HT-29 (cell line): ENCODE measurements around the gene CXorf65. TPM values are rescaled to one million over a fixed set of nuclear protein-coding genes. Genes with fewer than 3 reads are reported as not detected.

Source experiments
- DNase-seq: peaks from one replicate; pipeline ENCODE4 v3.0.0-alpha.2; 2015; ENCODE audit warnings: low spot score
- total RNA-seq: library from RNA; depleted of rRNA; stranded (reverse); fragments of >200 nt; shearing (Covaris generic); gene quantifications from 2 replicates; pipeline ENCODE4 v1.2.3, GENCODE V29; 2014; rRNA removed

The CXorf65 gene
- total RNA-seq = not detected in 2 replicates

DNA sequence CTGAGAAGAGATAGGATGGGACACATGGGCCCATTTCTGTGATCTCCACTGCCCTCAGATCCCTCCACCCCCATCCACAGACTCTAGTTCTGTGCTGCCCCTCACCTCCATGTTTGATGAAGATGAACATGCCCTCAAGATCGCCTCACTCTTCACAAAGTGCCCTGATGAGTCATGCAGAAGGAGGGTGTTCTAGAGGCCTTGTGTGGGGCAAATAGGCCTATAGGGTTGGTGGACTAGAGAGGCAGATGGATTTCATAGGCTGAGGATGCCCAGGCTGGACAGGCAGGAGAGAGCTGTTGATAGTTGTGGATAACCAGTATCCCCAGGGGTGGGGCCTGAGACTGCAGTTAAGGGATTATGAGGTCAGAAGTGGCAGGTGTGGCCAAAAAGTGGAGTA lies at the start of gene CXorf65:
TSS of gene CXorf65 (minus strand) at position 314 of the 400 bp plus-strand sequence. CDS start at position 130, 184 bp downstream.
- DNase-seq = no peak

DNA sequence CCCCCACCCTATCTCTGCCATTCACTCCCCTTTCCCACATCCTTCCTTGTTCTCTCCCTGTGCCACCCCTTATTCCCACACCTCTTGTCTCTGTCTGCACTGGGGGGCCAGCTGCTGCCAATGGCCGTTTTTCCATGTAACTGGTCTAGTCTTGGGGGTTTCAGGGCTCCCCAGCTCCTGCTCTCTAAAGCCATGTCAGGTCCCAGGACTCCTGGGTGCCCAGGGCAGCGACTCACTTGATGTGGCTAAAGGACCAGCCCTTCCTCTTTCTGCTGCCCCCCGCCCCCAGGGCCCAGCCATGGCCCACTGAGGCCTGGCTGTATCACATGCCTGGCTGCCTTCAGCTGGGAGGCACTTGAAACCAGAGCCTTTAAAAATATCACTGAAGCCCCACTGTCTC lies 48.1 kb upstream of the CXorf65 start:
- no peak for DNase-seq

DNA sequence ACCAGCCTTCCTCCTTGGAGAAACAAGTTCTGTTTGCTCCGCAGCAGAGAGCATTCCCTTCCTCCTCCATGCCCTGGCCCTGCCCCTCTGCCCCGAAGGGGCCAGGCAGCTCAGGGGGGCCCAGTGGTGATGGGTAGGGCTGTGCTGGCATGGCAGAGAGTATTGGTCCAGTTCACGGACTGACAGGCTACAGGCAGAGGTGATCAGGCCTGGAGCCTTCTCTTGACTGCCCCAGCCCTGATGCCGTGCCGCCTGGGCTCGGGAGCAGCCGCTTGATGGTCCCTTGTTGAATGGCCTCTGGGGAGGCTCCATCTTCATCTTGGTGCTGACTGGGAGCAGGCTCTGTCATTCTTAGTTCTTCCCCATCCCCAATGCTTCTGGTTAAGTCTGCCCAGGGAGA lies 47.7 kb upstream of the CXorf65 start:
- DNase-seq = no peak

DNA sequence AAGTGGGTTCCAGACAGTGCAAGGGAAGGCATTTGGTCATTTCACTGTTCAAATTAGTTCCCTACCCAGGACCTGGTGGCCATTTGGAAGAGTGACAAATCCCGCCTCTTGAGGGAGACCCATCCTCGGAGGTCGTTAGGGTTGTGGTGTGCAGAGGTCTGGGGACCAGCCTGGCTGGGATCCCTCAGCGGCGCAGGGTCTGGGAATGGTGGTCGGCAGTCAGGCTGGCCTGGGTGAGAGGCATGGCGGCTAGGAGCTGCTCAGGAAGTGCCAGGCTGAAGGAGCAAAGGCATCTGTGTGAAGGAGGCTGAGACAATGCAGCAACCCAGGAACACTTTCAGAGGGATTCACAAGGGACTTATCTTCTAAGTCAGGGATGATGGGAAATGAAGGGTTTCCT lies 44.8 kb upstream of the CXorf65 start:
- DNase-seq = no peak

DNA sequence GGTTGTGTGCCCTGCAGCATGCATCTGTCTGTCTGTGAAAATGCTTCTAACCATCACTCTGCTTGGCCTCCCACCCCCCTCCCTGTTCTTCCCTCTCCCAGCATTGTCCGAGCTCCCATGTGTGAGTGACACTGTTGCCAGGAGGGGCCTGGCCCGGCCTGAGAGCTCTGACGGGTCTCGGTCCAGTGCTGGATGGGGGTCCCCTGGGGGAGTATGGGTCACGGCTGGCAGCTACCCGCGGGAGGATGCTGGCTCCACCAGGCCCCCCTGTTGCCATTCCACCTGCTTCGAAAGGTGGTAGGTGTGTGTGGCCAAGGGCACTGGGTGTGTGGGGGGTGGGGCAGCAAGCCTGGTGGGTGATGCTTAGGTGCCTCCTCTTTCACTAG lies 41.7 kb upstream of the CXorf65 start:
- no peak for DNase-seq

DNA sequence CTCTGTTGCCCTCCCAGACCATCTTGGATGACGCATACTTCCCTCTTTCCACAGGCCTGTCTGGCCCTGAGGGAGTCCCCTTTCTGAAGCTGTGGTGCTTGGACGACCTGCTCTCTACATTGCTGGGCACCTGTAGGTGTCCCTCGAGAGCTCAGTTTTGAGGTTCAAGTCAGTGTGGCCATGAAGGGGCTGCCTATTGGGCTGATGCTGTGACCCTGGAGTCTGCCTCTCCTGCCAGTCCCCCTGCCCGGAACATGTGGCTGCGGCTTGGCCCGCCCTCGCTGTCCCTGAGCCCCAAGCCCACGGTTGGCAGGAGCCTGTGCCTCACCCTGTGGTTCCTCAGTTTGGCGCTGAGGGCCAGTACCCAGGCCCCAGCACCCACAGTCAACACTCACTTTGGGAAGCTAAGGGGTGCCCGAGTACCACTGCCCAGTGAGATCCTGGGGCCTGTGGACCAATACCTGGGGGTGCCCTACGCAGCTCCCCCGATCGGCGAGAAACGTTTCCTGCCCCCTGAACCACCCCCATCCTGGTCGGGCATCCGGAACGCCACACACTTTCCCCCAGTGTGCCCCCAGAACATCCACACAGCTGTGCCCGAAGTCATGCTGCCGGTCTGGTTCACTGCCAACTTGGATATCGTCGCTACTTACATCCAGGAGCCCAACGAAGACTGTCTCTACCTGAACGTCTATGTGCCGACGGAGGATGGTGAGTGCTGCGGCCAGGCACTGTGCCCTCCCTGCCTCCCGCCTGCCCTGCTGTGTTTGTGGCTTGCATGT lies 41.1 kb upstream of the CXorf65 start:
- DNase-seq = no peak

DNA sequence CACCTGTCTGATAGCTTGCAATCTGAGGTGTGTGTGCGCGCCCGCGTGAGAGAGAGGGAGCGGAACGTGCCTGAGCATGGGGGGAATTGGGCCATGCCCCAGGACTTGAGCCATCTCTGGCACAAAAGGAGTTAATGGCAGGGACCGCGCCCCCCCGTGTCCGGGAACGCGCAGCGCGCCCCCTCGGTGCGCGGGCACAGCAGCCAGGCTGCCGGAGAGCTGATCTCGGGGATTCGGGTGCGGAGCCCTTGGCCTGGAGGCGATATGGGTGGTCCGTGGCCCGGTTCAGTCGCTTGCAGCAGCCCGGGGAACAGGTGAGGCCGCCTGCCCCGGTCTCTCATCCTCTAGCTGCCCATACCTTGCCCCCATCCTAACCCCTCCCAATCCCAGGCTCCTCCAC lies 38.1 kb upstream of the CXorf65 start, which contains the start of gene NLGN3:
TSS of gene NLGN3 (plus strand) at position 191 of the 400 bp plus-strand sequence. CDS start 2,909 bp downstream, outside the sequence.
- DNase-seq = no peak

DNA sequence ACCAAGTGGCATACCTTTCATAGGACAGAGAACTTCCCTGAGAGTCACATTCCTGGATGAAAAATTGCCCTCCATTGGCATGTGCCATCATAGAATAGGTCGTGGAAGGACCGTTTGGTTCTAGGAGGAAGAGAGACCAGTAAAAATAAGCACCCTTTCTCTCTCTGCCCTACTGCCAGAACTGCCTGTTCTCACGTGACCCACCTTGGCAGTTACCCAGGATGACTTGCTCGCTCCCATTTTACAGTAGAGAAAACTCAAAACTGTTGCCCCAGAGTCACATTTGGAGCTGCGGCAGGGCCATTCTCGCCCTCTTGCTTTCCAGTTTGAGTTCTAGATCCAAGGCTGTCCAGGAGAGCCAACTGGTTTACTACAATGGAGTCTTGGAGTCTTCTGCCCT lies 37.0 kb upstream of the CXorf65 start:
- DNase-seq = no peak

DNA sequence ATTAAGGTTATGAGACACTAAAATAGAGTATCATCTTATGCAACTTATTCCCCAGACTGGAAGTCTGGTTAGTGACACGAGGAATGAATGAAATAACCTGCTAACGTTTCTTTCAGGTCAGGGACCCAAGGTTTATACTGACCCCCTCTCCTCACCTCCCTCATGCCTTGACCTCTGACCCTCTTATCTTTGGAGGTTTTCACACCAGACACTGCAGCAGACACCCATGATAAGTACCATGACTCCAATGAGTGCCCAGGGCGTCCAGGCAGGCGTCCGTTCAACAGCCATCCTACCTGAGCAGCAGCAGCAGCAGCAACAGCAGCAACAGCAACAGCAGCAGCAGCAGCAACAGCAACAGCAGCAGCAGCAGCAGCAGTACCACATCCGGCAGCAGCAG lies 33.9 kb upstream of the CXorf65 start:
- no peak for DNase-seq

DNA sequence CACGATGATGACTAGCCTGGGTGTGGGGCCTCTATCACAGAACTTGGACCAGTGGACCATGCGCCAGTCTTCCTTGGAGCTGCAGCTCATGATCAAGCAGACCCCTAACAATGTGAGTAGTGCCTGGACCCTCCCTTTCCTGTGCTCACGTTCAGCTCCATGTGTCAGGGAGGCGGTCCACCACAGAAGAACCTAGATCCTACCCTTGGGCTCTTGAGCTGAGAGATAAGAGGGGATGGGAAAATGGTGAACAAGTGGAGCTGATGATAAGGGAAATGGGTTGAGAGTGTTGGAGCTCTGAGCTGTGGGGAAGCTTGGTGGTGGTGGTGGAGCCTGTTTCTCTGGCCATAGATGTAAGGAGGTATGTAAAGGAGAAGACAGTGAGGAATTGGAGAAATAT lies 25.0 kb upstream of the CXorf65 start:
- DNase-seq = no peak

DNA sequence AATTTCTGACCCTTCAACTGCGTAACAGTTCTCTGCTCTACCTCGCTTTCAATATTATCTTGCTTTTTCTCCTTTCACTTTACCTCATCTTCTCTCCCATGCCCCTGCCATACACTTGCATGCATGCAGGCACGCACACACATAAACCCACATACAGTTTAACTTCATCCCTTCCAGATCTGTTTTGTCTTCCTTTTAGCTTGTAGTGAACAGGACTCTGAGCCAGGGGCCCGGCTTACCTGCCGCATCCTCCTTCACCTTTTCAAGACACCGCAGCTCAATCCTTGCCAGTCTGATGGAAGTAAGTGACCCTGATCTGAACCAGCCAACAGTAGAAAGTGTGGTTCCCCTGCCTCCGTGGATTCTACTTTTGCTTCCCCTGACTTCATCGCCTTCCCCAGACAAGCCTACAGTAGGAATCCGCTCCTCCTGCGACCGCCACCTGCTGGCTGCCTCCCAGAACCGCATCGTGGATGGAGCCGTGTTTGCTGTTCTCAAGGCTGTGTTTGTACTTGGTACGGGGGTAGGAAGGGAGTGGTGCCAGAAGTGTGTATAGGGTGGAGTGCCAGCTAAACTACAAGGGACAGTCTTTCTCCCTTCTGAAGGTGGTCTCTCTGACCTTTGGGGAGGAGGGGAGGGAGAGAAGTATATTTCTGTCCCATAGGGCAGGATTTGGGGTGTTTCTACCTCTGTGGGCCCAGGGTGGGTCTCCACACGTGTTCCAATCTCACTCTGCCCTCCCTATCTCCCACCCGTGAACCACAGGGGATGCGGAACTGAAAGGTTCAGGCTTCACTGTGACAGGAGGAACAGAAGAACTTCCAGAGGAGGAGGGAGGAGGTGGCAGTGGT lies 22.6 kb upstream of the CXorf65 start:
- peak; percentile 85 for DNase-seq

DNA sequence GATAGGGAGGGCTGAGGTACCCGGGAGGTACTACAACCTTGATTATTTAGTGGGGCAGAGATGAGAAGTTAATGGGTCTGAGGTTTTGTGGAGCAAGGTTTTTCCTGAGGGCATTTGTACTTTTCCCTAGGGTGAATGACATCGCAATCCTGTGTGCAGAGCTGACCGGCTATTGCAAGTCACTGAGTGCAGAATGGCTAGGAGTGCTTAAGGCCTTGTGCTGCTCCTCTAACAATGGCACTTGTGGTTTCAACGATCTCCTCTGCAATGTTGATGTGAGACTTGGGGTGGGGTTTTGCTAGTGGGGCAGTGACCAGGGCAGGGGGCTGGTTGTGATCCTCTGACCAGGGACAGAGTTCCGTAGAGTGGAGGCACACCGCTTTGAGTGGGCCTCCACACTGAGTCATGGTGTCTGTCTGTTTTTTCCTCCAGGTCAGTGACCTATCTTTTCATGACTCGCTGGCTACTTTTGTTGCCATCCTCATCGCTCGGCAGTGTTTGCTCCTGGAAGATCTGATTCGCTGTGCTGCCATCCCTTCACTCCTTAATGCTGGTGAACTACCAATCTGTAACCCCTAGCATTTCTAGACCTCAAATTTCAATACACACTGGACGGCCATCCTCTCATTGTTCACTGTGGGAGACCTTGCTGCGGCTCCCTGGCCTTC lies 21.8 kb upstream of the CXorf65 start:
- DNase-seq = no peak

DNA sequence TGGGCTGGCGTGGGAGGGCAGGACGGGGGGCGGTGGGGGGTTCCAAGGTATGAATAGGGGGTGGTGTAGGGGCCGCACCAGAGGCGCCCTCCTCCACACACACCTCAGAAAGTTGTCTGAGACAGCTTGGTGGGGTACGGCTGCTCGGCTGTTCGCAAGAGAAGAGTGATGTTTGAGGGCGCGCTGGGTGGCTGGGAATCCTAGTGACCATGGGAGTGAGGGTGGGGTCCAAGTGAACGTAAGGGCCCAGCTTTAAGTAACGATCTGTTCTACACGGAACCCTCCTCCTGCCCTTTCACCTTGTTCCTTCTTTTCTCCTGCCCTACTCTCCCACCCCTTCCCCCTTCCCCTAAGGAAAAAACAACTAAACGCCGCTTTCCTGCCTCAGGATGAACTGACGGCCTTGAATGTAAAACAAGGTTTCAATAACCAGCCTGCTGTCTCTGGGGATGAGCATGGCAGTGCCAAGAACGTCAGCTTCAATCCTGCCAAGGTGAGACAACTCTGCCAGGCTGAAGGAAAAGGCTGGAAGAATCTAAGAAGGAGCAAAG lies 12.5 kb upstream of the CXorf65 start:
- no peak for DNase-seq

DNA sequence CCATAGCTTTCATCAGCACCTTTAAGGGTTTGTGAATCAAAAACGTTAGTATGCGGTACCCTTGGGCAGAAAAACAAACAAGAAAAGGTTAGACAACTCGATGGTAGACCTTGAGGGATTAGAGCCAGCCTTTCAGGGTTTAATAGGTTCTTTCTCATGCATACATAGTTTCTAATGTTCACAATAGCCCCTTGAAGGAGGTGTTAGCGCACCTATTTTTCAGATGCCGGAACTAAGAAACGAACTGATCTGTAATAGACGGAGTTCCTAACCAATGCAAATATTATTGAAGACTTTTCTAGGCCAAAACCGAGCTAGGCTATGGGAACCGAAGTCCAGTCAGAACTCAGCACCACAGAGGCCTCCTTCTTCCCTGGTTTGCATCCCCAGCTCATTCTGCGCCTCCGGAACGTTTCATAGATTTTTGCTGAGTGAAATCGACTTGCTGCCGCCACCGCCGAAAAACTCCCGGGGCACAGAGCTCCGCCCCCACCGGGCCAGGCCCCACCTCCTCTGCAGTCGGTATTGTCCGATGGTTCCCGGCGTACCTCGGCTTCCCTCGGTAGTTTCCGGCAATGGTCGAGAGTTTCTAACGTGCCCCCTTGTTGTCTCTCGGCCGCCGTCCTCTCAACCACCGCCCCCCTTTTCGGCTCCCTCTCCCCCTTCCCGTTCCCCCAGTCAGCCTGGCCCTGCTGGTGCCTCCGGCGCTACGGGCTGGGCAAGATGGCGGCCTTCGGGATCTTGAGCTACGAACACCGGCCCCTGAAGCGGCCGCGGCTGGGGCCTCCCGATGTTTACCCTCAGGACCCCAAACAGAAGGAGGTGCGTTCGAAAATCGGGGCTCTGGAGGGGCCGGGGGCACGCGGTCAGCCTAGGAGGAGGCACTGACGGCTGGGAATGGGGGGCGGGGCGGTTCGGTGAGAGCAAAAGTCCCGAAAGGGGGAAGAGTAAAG lies 11.8 kb upstream of the CXorf65 start, which contains the start of gene MED12:
TSS of gene MED12 (plus strand) at position 565 of the 953 bp plus-strand sequence. CDS start at position 724, 159 bp downstream.
- peak; percentile 61 for DNase-seq

DNA sequence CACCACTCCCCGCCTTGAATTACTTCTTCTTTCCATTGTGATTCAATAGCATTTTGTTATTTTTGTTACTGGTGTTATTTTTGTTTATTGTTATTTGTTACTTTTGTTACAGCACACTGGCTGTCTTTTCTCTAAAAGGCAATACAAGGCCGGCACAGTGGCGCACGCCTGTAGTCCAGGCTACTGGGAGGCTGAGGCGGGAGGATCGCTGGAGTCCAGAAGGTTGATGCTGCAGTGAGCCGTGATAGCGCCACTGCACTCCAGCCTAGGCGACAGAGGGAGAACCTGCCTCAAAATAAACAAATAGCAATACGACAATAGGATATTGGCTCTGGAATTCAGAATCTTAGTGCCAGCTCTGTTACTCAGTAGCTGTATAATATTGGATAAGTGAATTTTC lies 10.8 kb upstream of the CXorf65 start:
- DNase-seq = no peak

DNA sequence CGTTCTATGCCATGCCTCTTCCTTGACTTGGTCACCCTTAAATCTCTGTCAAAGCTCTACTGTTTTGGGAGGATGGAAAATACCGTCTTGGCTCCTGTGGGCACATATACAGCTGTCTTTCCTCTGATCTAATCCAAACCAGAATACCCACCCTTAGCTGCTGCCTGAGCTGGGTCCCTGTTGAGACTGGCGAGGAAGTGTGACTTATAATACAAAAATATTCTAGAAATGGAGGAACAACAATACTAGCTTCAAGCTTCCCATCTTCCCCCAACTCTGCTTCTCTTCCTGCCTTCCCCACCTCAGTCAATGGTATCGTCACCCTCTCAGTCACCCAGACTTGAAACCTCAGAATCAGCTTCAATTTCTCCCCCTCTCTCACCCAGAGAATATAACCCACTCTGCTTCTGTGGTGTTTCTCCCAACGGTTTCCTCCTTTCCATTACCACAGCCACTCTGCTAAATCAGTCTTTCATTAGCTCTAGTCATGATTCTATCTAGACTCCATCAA lies 5.4 kb upstream of the CXorf65 start:
- DNase-seq = no peak

DNA sequence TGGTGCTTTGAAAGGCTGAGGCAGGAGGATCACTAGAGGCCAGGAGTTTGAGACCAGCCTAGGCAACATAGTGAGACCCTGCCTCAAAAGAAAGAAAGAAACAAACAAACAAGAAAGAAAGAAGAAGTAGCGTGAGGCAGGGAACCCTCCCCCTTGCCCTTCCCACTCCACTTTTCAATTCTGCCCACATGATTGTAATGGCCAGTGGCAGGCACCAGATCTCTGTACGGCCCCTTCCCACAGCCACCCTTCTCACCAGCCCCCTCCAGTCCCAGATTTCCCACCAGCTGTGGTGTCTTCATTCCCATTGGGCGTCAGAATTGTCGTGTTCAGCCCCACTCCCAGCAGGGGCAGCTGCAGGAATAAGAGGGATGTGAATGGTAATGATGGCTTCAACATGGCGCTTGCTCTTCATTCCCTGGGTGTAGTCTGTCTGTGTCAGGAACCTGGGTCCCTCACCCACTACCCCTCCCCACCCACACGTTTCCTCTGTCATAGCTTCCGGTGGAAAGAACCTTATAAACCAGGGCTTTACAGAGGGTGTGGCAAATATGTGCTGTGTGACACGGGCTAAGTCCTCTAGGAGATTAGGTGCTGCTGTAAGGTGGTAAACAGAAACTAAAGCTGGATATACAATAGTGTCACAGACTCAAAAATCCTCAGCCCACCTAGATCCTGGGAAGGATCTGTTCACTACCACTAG lies 4.8 kb upstream of the CXorf65 start, which contains the start of gene IL2RG:
TSS of gene IL2RG (minus strand) at position 437 of the 703 bp plus-strand sequence. CDS start at position 399, 38 bp downstream.
- DNase-seq = no peak

DNA sequence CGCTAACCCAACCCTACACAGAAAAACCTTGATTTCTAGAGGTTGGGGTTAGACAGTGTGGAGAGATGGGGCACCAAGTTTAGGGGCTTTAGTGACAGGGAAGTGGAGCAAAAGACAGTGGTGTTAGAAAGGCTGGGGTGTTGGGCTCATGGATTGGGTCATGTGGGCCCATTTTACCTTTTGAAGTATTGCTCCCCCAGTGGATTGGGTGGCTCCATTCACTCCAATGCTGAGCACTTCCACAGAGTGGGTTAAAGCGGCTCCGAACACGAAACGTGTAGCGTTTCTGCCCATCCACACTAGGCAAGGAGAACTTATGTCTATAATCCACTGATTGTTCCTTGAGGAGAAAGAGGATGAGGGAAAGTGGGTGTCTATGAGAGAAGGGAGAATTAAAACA lies 2.5 kb upstream of the CXorf65 start:
- DNase-seq = no peak

DNA sequence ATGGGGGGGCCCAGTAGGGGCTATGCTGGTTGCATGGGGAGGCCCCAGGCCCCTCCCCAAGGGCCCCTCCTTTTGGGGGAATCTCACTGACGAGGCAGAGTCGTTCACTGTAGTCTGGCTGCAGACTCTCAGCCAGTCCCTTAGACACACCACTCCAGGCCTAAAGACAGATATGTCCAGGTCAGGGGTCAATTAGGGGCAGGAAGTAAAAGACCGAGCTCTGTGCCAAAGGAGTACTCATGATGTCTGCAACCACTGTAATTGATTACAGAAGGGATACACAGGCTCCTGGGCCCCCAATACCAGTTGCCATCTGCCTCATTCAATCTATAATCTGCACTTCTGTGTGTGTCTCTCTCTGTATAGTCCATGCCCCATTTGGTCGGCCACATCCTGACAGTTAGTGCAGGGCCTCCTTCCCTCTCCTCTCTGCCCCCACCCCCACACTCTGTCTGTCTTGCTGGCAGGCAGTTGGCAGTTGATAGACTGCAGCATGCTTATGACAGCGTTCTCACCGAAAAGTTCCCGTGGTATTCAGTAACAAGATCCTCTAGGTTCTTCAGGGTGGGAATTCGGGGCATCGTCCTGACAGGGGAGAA lies 1.3 kb upstream of the CXorf65 start:
- DNase-seq = no peak
